GM13976 (cell line): ENCODE measurements around the gene UGT2A1.

ENCODE experiments used
- DNase-seq: peaks from one replicate; pipeline ENCODE4 v3.0.0; 2012; ENCODE audit warnings: low spot score
- CTCF ChIP-seq: IDR thresholded peaks from 2 replicates; pipeline ENCODE4 v1.5.1; 2012; ENCODE audit warnings: borderline replicate concordance, mild to moderate bottlenecking; ENCODE audit not compliant: insufficient read depth; ENCODE audit errors: extremely low read depth, missing control alignments, control extremely low read depth
- in situ Hi-C: fragments of 300-500 bp; cut with MboI; formaldehyde crosslinking; loops from one replicate; pipeline ENCODE4 v1.12.0; 2022; ENCODE audit warnings: low sequenced_read_pairs, mixed read lengths, inconsistent platforms; ENCODE audit not compliant: unreplicated experiment

Gene UGT2A1

DNA sequence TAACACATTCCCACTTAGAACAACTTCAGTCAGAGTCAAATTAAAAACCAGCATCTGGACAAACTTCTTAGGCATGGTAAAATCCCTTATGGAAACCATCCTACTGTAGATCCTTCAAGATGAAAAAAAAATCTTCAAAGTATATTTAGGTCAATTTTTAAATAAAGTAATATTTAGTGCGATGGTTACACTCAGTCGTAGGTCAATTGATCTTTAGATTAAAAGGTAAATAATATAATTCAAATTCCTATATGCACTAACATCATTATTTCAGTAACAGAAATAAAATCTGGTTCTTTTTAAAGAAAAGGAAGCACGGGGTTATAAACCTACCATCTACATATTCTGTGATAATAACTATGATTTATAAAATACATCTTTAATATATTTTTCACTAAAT lies 13.5 kb downstream of the UGT2A1 start, which contains the start of gene UGT2A2:
TSS of gene UGT2A2 (minus strand) at position 101 of the 400 bp plus-strand sequence. CDS start at position 99, 2 bp downstream.
- no peak for DNase-seq
- in situ Hi-C loops, result no loop called here
- TF ChIP-seq CTCF, result no peak

DNA sequence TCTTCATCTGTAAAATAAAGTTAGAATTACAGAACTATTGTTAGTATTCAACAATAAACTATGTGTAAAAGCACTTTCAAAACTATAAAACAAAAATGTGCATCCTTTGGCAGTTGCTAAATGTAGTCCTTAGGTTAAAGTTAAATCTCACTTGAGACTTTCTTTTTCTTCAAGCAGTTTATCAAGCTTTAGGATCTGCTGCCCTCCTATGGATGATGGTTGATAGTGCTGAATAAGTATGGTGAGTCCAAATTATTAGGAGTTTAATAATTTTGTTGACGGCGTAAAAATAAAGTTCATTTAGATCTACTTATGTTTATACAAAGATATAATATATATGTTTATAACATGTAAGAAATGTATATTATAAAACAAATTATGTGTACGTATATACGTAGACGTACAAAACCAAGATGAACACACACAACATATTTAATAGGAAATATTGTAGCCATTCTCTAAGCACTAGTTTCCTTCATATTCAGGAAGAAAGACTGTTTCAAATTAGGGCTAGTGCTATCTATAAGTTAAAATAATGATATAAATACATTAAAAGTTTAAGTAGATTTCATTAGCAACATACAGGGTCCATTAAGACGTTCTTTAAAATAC lies 35.9 kb downstream of the UGT2A1 start:
- no peak for DNase-seq
- TF ChIP-seq CTCF, result peak; percentile 27
- in situ Hi-C loops, result no loop called here

- no peak for DNase-seq
- in situ Hi-C loops, result no loop called here
- no peak for TF ChIP-seq CTCF
These were observed 42.6 kb downstream of the UGT2A1 start for GRCh38 chr4:69610484-69610883.

- TF ChIP-seq CTCF, result no peak
- in situ Hi-C loops, result no loop called here
- no peak for DNase-seq
These were observed 52.0 kb downstream of the UGT2A1 start for GRCh38 chr4:69601065-69601464.

DNA sequence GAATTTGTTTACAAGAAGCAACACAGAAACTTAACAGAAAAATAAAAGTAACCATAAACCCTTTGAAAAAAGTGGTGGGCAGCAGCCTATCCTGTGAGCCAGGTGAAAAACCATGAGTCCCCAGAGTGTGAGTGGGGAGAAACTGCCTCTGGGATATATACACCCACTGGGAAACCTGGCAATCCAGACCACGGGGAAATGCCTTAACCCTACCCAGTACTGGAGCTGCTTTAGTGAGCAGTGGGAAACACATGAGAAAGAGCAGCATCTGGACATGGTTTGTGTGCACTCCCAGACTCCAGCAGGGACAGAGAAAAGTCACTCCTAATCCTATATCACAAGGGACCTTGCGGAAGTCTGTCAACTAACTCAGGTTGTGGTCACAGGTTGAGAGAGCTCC lies 53.0 kb downstream of the UGT2A1 start:
- in situ Hi-C loops, result no loop called here
- TF ChIP-seq CTCF, result no peak
- DNase-seq, result no peak

DNA sequence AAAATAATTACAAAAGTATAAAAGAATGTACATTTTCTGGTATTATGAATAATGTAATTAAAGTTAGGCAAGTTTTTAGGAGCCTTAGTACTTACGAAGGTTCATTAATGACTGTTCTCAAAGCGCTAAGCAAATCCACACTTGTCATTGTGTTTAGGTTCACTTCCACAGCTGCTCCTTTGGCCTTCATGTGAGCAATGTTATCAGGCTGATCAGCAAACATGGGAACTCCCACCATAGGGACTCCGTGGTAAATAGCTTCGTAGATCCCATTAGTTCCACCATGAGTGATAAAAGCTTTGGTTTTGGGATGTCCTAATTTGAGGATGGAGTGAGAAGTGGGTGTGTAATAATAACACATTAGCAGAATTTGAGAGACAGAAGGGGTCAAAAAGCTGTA lies 58.7 kb downstream of the UGT2A1 start:
- in situ Hi-C loops, result no loop called here
- DNase-seq, result no peak
- TF ChIP-seq CTCF, result no peak
